GM18861 (cell line): ENCODE data around the gene INHBB.
"Not testable (repeated sequence)": the region's sequence is repeated elsewhere in the genome, so short reads cannot be mapped to it uniquely, and the experiment has no call there.

Source experiments
- ATAC-seq: cut with Tn5 transposase; IDR thresholded peaks from one replicate; pipeline ENCODE4 v1.9.1; 2021; ENCODE audit not compliant: unreplicated experiment

The INHBB gene

DNA sequence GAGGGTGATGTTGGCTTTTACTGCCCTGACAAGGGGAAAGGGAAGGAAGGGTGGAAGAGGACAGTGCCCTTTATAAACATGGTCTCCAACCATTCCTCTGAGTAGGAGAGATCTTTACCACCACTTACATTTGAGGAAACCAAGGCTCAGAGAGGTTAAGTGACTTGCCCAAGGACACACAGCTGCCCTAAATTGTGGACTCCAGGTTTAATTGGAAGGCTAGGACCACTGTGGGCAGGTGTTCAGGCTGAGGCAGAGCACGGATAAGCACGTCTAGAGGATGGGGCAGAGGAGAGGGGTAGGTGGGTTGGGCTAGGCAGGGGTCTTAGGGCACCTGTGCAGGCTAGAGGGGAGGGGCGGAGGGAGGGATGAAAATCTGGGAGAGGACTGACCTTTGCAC lies 32.7 kb downstream of the INHBB start:
- ATAC-seq = no peak

DNA sequence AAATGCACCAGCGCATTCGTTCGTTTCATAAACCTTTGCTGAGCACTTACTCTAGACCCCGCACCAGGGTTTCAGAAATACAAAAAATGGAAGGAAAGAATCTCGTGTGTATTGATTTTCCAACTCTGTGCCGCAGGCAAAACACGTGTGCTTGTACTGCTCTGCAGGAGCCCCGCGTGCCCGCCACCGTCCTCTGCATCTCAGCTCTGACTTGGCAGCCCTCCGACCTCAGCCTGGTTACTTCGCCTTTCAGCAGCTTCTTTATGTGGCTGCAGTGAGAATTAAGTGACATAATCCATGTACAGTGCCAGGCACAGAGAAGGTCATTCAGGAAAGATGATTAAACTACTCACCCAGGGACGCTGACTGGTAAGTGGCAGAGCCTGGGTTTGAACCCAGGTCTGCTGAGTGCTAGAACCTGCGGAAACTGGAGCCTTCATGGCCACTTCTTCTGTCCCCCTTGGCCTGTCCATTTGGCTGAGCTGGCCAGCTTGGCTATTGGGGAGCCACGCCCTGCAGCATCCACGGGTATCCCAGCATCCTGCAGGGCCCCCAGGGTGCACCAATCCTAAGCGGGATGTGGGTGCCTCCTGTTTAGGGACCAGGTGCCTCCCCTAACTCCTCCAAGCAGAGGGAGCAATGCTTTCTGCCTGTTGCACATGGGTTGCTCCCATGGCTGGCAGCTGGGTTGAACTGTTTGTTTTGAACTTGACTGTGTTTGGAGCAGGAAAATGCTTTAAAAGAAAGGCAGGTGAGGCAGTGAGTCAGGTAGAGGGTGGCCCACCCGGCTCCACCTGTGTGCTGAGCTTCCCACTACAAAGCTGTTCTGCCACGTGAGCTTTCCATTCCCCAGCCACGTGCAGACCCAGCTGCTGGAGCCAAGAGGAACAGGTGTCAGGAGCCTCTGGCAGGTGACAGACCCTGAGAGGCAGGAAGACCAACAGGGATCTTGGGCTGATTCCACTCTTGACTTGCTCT lies 34.3 kb downstream of the INHBB start:
- ATAC-seq = no peak

DNA sequence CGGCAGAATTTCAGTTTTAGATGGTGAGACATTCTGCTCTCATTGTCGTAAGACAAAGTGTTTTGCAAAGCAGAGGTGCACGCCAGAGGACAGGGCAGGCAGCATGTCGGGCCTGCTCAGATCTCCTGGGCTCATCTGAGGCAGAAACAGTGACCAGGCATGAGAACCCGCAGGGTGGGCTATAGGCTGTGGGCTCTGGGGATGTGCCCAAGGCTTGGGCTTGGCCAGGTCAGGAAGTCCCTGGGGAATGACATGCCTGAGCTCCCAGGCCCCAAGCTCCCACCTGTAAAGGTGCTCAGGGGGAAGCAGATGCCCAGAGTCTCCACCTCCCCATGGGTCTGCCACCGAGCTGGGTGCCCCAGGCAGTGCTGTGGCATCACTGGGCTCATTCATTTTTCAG lies 35.3 kb downstream of the INHBB start:
- ATAC-seq = no peak

DNA sequence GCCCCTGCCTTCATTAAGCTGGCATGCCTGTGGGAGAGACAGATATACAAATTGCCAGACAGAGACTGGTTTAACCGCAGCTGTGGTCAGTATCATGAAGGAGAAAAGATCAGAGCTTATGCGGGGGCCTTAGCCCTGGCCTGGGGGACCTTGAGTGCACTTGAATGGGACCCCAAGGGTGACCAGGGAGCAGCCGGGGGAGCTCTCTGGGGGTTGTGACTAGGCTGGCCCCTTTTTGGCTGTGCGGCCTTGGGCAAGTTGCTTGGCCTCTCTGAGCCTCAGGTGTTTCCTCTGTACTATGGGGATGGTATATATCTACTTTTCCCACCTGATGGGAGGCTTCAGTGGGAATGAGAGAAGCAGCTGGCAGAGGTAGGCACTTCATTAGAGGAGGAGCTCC lies 35.7 kb downstream of the INHBB start:
- no peak for ATAC-seq

DNA sequence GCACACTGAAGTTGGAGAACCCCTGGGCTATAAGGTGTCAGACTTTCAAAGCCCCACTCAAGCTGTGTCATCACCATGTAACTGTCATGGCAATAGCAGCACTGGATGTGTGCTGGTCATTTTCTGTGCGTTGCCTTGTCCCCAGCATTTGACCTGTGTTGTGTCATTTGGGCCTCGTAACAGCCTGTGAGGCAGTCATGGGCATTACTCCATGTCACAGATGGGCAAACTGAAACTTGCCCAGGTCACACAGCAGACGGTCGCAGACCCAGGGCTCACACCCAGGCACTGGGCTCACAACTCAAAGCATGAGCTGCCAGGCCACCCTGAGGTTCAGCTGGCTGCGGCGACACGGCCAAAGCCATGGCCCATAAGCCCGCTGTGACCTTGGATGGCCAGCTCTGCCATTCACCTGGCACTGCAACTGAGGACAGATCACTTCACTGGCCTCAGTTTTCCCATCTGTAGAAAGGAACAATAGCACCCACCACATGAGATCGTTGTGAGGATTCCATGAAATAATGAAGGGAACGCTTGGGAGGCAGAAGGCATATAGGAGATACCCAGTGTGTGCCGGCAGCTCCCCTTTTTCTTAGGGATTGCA lies 36.7 kb downstream of the INHBB start:
- ATAC-seq = no peak

DNA sequence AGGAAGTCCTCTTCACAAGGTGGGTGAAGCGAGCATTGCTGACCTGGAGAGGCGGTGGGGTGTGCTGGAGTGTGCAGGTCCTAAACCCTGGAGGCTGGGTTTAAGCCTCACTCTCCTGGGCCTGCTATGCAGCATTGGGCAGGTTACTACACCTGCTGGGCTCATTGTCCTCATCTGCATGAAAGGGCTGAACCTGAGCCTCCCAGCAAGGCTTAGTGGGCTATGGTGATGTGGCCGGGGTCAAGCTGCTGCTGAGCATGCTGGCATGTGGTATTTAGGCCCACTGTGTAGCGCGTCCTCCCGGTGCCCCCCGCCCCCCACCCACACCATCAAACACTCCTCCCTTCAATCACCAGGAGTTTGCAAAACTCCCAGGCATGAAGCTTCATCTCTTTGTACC lies 37.3 kb downstream of the INHBB start:
- ATAC-seq = no peak

DNA sequence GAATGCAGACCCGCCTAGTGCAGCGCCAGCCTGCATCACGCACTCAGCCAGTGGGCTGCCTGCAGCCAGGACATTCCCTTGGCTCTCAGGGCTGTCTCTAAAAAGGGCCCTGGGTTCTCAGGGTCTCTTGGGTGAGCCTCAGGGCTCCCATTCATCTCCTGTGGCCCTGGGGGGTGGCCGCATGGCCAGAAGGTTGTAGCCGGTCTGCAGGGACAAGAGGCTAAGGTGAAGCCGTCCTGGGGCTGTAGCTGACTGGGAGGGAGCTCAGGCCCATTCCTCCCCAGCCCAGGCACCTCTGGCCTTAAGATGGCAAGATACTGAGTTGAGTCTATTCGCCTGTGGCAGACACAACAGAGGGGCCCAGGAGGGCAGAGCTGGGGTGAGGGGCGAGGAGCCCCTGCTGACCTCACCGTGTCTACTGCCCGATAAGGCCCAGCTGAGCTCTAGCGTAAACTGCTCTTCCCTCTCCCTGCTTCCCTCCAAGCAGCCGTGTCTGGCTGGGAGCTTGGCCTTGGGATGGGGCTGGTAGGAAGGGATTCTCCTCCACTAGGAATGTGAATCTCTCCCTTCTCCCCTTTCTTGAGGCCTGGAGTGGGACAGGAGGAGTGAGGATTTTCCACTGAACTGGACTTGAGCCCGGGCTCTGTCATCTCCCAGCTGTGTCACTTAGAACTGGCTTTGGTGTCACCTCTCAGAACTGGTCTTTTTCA lies 37.9 kb downstream of the INHBB start:
- ATAC-seq = no peak

DNA sequence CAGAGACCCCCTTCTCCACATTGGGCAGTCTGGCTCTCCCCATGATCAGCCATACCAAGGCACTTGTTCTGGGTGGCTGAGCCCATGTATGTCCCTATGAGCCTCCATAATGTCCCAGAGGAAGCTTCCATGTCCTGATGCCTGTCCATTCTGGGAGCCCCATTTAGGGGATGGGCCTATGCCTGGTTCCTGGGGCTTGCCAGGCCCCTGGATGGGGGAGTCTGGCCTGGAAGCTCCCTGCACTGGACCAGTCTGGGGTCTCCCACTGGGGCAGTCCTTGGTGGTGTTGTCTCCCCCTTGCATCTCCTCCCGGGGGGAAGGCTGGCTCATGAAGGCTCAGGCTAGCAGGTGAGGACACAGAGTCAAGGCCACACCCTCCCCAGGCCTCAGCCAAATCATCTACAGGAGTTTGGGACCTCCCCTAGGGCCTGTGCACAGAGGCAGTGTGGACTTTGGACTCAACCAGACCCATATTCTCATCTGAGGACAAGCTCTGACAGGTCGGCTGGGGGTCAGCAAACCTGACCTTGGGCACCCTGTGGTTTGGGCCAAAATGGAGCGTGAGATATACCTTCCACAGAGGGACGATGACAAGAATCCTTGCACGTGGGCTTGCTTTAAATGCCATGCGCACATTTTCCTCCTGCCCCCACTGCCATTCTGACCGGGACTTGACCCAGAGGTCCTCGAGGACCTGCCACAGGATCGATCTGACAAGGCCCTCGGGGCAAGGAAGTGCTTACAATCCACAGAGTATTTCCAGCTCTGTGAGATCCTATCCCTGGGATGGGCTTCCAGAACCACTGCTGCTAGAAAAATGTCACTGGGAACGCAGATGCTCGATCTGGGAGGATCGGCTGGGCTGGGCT lies 38.8 kb downstream of the INHBB start:
- no peak for ATAC-seq

DNA sequence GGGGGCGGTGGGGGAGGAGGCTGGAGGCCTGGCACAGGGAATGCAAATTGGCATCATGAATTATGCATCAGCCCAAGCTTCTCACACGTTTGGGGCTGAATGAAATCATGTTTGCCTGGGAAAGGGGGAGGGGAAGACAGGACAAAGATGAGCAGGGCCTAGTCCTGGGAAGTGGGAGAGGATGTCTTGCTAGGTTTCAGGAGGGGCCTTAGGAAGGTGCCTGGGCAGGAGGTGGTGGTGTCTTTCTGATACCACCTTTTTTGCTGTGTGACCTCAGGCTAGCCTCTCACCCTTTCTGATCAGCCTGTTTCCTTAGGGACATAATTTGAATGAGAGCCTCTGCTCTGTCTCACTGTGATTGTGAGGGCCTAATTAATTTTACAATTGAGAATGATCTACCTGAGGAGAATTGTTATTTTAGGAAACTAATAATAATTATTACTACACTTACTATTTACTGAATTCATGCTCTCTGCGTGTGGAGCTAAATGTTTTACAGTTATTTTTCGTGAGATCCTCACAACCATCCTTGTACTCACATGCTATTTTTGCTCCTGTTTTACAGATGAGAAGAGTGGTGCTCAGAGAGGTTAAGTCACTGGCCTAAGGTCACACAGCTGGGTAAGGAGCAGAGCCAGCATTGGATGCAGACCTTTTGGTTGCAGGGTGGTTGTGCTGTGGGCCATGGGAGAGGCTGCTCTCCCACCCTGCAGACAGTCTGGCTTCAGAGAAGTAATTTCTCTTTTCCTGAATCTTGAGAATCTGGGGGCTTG lies 39.6 kb downstream of the INHBB start:
- no peak for ATAC-seq

DNA sequence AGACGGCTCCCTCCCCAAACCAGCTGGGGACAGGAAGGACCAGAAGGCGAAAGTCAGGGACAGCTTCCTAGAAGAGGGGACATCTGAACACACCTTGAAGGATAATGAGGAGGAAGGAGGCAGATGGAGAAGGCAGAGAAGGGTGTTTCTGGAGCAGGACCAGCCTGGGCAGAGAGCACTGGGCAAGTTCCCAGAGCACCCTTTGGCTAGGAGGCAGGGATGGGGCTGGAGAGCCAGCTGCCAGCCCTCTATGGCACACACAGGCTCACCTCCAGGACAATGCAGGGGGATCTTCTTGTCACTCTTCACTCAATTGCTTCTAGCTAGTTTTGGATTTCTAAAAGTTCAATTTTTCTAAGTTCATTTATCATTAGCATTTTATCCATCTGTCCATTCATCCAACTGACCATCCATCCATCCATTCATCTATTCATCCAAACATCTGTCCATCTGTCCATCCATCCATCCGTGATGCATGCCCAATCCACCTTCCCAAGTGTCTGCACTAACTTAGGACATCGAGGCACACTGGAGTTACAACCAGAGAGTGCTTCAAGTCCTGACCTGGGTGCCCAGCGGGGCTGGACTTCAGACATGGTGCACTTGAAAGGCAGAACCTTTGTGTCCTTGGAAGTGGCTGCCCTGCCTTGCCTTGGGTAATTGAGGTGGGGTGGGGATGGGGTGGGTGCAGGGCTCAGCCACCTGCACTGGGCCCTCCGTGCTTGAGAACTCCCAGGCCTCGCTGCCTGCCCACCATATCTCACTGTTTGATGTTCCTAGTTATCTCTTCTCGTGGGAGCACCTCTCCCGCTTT lies 42.5 kb downstream of the INHBB start:
- ATAC-seq = no peak

DNA sequence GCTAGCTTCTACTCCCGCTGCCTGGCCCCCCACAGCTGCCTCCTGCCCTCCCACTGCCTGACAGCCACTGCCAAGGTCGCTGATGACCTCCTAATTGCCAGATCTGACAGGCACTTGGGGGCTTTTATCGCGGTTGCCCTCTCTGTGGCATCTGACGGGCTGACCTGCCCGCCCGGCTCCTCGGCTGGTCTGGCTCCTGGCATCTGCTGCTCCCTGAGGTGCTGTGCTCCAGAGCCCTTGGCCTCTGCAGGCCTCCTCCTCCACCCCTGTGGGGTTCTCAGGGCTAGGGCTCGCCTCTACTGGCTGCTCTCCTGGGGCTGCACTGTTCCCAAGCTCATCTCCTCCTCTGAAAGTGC lies 43.1 kb downstream of the INHBB start:
- ATAC-seq = no peak

DNA sequence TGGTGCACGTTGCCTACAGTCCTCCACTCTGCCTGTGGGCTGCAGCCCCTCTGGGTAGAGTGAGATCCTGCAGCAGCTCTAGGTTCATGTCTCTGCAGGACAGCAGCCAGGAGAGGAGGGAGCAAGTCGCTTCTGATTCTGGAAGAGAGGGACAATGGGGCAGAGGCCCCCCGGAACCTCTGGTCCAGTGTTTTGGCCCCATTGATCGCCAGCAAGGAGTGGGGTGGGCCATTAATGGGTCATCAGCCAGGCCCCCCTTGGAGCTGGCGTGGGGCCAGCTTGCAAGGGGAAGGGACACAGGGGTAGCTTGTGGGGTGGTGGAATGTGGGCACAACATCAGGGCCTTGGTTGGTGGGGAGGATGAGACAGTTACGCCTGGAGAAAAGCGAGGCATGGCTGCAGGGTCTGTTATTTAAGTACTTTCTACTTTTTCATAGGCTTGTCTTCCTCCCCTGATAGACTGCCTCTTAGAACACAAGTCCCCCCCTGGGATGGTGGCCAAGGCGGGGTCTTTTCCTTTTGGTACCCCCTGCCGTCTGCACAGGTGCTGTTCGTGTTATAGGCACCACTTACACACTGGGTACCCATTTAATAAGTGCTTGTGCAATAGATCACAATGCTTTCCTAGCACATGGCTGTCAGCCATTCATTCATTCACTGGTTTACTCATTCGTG lies 44.6 kb downstream of the INHBB start:
- no peak for ATAC-seq

DNA sequence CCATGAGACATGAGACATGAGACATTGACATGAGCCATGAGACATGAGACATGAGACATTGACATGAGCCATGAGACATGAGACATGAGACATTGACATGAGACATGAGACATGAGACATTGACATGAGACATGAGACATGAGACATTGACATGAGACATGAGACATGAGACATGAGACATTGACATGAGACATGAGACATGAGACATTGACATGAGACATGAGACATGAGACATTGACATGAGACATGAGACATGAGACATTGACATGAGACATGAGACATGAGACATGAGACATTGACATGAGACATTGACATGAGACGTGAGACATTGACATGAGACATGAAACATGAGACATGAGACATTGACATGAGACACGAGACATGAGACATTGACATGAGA lies 45.4 kb downstream of the INHBB start:
- not testable (repeated sequence) for ATAC-seq

DNA sequence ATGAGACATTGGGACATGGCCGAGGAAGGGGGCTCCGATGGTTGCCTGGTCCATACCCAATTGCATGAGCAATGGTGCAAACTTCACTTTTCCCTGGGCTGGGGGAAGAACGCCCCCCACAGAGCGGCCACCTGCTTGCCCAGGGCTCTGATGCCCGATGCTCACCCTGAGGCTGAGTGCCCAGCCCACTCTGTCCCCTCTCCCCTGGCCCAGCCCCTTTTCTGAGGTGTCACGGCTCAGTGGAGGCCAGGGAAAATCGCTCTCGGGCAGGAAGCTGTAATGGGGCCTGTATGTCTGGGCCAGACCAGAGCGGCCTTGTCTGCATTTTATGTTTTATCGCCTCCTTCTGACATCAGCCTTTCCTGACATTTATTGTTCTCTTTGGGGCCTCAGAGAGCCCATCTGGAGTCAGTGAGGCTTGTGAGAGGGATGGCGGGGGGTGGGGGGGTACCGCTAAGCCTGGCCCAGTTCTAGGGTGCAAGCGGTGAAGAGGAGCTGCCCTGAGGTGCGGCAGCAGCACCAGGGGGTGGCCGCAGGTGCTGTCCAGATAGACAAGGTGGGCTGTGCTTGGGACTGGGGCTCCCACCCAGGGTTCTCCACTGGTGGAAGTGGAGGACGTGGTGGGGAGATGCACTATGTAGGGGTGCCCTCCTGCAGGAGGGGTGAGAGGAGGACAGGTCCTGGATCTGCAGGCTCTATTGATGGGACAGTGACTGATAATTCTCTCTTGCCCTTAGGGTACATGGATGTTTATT lies 46.2 kb downstream of the INHBB start:
- no peak for ATAC-seq

DNA sequence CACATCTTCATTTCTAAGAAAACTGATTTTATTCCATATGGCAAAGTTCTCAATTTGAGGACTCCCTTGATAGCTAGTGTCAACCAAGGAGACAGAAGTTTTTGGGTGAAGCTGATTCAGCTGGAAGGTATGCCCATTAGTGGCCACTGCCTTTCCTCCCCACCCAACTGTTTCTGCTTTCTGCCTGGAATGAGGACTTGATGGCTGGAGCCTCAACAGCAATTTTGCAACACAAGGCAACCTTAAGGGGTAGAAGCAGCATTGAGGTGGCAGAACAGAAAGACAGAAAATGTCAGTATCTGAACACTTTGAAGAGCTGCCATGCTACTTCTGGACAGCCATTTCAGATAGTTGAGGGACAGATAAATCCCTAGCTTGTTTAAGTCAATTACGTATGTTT lies 47.0 kb downstream of the INHBB start:
- no peak for ATAC-seq

DNA sequence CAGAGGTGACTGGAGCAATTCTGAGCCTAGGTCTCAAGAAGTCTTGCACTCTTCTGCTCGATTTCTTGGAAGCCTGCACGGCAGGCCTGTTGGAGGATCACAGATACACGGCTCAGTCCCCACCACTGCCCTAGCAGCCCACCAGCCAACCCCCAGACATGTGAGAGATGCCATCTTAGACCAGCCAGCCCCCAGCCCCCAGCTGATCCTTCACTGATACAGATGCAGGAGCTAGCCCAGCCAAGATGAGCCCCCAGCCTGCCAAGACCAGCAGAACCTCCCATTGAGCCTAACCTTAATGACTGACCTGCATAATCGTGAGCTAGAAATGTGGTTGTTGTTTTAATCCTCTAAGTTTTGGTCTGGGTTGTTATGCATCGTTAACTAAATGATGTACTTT lies 47.5 kb downstream of the INHBB start:
- no peak for ATAC-seq

DNA sequence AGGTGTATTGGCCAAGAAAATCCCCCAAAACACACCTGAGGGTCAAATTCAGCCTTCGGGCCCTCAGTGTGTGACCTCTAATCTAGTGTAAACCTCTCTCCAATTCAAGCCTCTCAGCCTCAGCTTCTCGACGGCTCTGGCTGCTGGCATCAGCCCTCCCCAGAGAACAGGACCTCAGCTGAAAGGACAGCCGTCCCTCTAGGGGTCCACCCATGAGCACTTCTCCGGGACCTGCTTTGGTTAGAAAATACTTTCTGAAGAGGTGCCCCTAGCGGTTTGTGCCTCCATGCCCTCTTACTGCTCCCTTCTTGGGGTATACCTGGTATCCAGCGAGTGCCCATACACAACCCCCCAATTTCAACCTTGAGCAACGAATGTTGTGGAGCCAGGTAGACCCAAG lies 48.8 kb downstream of the INHBB start:
- ATAC-seq = no peak
